Forelimb muscle (tissue), 1 donor: ENCODE measurements around the gene LAG3. TPM values are rescaled to one million over a fixed set of nuclear protein-coding genes. Genes with fewer than 3 reads are reported as not detected.

Source experiments
- DNase-seq: peaks from one replicate; pipeline ENCODE4 v3.0.0-alpha.2; 2013; ENCODE audit warnings: low read depth
- polyA plus RNA-seq: library from polyadenylated mRNA; unstranded; fragments of 120-200 nt; gene quantifications from one replicate; pipeline ENCODE4 v1.2.1, GENCODE V29; 2013; ENCODE audit not compliant: insufficient read length

LAG3 gene
- polyA plus RNA-seq, 1 donor, result 0.70 TPM

DNA sequence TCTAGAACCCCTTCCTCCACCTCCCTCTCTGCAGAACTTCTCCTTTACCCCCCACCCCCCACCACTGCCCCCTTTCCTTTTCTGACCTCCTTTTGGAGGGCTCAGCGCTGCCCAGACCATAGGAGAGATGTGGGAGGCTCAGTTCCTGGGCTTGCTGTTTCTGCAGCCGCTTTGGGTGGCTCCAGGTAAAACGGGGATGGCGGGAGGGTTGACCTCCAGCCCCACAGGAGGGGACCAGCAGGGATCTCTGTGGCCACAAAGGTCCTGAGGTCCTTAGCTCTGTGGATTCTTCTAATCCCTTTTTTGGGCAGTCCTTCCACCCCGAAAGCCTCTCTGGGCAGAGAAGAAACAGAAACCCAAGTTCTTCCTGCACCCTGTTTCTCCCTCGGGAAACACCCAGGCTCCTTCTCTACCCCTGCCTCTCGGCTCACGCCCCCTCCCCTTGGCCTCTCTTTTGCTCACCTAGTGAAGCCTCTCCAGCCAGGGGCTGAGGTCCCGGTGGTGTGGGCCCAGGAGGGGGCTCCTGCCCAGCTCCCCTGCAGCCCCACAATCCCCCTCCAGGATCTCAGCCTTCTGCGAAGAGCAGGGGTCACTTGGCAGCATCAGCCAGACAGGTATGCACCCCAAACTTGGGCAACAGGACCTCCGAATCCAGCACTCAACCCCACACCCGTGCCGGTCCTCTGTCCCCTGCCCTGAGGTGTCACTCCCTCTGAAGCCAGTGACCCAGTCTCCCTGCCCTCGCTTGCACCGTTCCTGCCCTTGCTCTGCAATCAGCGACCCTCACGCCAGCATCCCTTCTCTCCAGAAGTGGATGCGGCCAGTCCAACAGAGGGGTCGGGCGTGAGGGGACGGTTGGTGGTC lies 638 bp downstream of the LAG3 start:
- no peak for DNase-seq

DNA sequence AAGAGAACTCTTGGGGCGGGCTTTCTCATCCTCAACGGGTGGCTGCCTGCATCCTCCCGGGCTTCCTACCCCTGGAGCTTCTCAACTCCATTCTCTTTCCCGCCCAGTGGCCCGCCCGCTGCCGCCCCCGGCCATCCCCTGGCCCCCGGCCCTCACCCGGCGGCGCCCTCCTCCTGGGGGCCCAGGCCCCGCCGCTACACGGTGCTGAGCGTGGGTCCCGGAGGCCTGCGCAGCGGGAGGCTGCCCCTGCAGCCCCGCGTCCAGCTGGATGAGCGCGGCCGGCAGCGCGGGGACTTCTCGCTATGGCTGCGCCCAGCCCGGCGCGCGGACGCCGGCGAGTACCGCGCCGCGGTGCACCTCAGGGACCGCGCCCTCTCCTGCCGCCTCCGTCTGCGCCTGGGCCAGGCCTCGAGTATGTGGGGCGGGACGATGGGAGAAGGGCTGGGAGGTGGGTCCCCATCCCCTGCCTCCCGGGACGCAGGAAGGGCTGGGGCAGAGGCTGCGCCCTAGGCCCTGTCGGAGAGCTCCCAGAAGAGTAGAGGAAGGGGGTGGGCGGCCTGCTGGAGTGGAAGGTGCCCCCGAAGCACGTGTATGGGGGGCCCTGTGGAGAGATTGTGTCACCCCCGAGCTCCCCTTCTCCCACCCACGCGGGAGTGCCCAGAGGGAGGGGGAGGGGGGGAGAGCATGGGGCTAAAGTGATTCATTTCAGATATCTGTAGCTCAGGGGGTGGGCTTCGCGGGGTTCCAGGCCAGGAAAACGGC lies 1.5 kb downstream of the LAG3 start:
- no peak for DNase-seq

DNA sequence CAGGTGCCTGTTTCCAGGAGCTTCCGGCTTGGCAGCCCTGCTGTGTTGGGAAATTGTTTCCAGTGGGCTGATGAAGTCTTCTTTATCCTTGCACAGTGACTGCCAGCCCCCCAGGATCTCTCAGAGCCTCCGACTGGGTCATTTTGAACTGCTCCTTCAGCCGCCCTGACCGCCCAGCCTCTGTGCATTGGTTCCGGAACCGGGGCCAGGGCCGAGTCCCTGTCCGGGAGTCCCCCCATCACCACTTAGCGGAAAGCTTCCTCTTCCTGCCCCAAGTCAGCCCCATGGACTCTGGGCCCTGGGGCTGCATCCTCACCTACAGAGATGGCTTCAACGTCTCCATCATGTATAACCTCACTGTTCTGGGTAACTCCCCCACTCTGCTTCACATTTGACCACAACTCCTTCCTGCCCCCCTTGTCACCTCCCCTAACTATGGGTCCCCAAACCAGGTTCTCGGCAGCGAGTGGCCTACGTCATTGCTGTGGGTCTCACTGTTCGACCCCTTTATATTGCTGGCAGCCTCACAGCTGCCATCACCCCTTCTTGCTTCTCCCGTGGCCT lies 2.3 kb downstream of the LAG3 start:
- DNase-seq, result no peak

GRCh38 chr12:6775185-6776174 lies 3.2 kb downstream of the LAG3 start:
- DNase-seq, result no peak

- DNase-seq, result no peak
Observed at GRCh38 chr12:6777386-6777785, 5.1 kb downstream of the LAG3 start.

- no peak for DNase-seq
Observed at GRCh38 chr12:6778217-6778573, 5.9 kb downstream of the LAG3 start.

GRCh38 chr12:6778574-6779550 lies 6.5 kb downstream of the LAG3 start:
- peak; percentile 87 for DNase-seq

- no peak for DNase-seq
Observed at GRCh38 chr12:6779708-6780432, 7.5 kb downstream of the LAG3 start.

GRCh38 chr12:6780573-6780972 lies 8.3 kb downstream of the LAG3 start:
- no peak for DNase-seq

GRCh38 chr12:6782119-6782518 lies 9.8 kb downstream of the LAG3 start:
- no peak for DNase-seq

GRCh38 chr12:6782850-6783566 lies 10.7 kb downstream of the LAG3 start:
- no peak for DNase-seq

GRCh38 chr12:6783828-6784227 lies 11.5 kb downstream of the LAG3 start:
- DNase-seq, result no peak

GRCh38 chr12:6784296-6784695 lies 12.0 kb downstream of the LAG3 start:
- no peak for DNase-seq

GRCh38 chr12:6784761-6785160 lies 12.4 kb downstream of the LAG3 start:
- no peak for DNase-seq

- DNase-seq, result no peak
Observed at GRCh38 chr12:6786416-6787094, 14.2 kb downstream of the LAG3 start.

DNA sequence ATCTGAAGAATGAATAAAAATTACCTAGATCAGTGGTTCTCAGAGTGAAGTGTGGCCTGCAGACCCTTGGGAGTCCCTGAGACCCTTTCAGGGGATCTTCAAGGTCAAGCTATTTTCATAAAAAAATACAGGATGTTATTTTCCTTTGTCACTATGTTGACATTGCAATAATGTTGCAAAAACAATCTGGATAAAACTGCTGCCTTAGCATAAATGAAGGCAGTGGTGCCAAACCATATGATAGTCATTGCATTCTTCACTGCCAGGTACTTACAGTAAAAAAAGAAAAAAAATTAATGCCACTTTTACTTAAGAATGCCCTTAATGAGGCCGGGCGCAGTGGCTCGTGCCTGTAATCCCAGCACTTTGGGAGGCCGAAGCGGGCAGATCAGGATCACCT lies 15.0 kb downstream of the LAG3 start:
- DNase-seq, result no peak

DNA sequence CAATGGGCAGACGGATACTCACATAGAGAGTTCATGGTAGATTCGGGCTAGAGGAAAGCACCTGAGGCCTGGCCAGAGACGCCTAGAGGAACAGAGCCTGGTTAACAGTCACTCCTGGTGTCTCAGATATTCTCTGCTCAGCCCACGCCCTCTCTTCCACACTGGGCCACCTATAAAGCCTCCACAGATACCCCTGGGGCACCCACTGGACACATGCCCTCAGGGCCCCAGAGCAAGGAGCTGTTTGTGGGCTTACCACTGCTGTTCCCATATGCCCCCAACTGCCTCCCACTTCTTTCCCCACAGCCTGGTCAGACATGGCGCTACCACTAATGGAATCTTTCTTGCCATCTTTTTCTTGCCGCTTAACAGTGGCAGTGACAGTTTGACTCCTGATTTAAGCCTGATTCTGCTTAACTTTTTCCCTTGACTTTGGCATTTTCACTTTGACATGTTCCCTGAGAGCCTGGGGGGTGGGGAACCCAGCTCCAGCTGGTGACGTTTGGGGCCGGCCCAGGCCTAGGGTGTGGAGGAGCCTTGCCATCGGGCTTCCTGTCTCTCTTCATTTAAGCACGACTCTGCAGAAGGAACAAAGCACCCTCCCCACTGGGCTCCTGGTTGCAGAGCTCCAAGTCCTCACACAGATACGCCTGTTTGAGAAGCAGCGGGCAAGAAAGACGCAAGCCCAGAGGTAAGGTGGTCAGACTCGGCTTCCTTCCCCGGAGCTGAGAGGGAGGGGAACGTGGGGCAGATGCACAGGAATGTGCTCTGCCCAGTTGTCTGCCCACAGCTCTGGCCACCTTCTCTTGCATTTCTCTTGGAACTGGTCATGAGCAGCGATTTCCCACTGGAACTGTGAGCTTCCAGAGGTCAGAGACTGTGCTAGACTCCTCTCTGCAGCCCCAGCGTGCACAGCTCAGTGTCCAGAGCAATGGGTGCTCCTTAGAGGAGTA lies 16.9 kb downstream of the LAG3 start, which contains the start of gene CD4:
Gene CD4, plus strand, starts transcription at position 557 of the 953 bp plus-strand sequence. CDS start 10,611 bp downstream, outside the sequence.
- no peak for DNase-seq
